Vagina (tissue), 2 donors: ENCODE data around the gene CSNK1G3.

ENCODE experiments used
- CTCF ChIP-seq, 3 experiments: fragments of 450-650 bp in 2 of 3; fragments of 200-600 bp in 1 of 3; sonication (generic) in 1 of 3; IDR thresholded peaks; one replicate each; pipeline ENCODE4 v1.5.1; 2017 to 2019; ENCODE audit warnings: antibody characterized with exemption in 3 of 3, mild to moderate bottlenecking in 2 of 3, moderate library complexity in 2 of 3
- POLR2AphosphoS5 ChIP-seq, 2 donors: sonication (generic); formaldehyde crosslinking; IDR thresholded peaks; one replicate each; pipeline ENCODE4 v1.9.0; 2017; ENCODE audit warnings: antibody characterized with exemption in 2 of 2, mild to moderate bottlenecking in 2 of 2, low read depth in 1 of 2; ENCODE audit not compliant: insufficient read depth in 1 of 2

GRCh38 chr5:123651234-123651633 lies 139.3 kb downstream of the CSNK1G3 start:
- TF ChIP-seq POLR2AphosphoS5 (IDR thresholded peaks at IDR 0.05; ENCODE audit: insufficient read depth in 1 of 2, low read depth in 1 of 2), result no peak
- no peak for TF ChIP-seq CTCF (IDR thresholded peaks at IDR 0.05)
